ENCODE data around the gene TECPR1.
A peak's percentile ranks its signal among the peaks of the same experiment; 100 is the strongest.

The TECPR1 gene

GRCh38 chr7:98211676-98212531 lies 40.1 kb downstream of the TECPR1 start:
- Histone ChIP-seq H3K4me3 (ENCODE audit: low read length) (no peak overlapping the region), H3K36me3 (ENCODE audit: control insufficient read depth, low read depth, low read length) (peaks cover 3% of the 10 kb centered on the region), H3K9me3 (ENCODE audit: control insufficient read depth, low read depth, low read length) (no peaks in the 10 kb centered on the region), H3K27me3 (ENCODE audit: control insufficient read depth, insufficient read depth, low read length) (no peaks in the 10 kb centered on the region), H3K9ac (ENCODE audit: low read length) (no peak overlapping the region), H3K4me1 (ENCODE audit: control insufficient read depth, low read depth, low read length) (no peaks in the 10 kb centered on the region), H3K27ac (ENCODE audit: low read length) (no peak overlapping the region)

DNA sequence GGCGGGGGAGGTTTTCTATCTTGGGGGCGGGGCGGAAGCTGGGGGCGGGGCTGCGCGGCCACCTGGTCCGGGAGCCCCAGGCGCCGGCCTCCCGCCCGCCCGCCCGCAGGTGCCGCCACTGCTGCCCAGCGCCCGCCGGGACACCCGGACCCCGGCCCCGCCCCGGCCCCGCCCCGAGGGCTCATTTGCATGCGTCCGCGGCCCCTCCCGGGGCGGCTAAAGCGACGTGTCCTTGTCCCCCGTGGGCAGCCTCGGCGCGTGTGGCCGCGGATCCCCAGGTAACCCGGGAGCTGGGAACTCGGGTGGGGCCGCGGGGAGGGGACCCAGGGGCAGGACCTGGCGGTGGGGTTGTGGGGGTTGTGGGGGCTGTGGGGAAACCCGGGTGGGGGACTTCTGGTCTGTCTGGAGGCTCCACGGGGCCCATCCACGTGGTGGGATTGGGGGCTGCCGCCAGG lies 40.8 kb downstream of the TECPR1 start, which contains the start of gene BHLHA15:
Gene BHLHA15 (plus strand): TSS at position 219 of the 455 bp plus-strand sequence. CDS start 871 bp downstream, outside the sequence.
- Histone ChIP-seq H3K4me1 (ENCODE audit: control insufficient read depth, low read depth, low read length) (no peaks in the 10 kb centered on the region), H3K9me3 (ENCODE audit: control insufficient read depth, low read depth, low read length) (no peaks in the 10 kb centered on the region)

GRCh38 chr7:98210513-98211220 lies 41.4 kb downstream of the TECPR1 start:
- H3K27me3 ChIP-seq (ENCODE audit: control insufficient read depth, insufficient read depth, low read length): no peaks in the 10 kb centered on the region
- H3K27ac ChIP-seq (ENCODE audit: low read length): no peak overlapping the region
- peaks cover 8% of the 10 kb centered on the region for H3K36me3 ChIP-seq (ENCODE audit: control insufficient read depth, low read depth, low read length)
- H3K9ac ChIP-seq (ENCODE audit: low read length): no peak overlapping the region
- no peaks in the 10 kb centered on the region for H3K9me3 ChIP-seq (ENCODE audit: control insufficient read depth, low read depth, low read length)
- H3K4me3 ChIP-seq (ENCODE audit: low read length): peak overlapping the region; percentile 44
- H3K4me1 ChIP-seq (ENCODE audit: control insufficient read depth, low read depth, low read length): no peaks in the 10 kb centered on the region

More for the DNA sequence above, 40.8 kb downstream of the TECPR1 start, which contains the start of gene BHLHA15:
- Histone ChIP-seq H3K36me3 (ENCODE audit: control insufficient read depth, low read depth, low read length) (peaks cover 8% of the 10 kb centered on the region), H3K9ac (ENCODE audit: low read length) (no peak within 1 kb of the TSS), H3K27ac (ENCODE audit: low read length) (no peak within 1 kb of the TSS), H3K27me3 (ENCODE audit: control insufficient read depth, insufficient read depth, low read length) (no peaks in the 10 kb centered on the region), H3K4me3 (ENCODE audit: low read length) (peak within 1 kb of the TSS; percentile 44)

DNA sequence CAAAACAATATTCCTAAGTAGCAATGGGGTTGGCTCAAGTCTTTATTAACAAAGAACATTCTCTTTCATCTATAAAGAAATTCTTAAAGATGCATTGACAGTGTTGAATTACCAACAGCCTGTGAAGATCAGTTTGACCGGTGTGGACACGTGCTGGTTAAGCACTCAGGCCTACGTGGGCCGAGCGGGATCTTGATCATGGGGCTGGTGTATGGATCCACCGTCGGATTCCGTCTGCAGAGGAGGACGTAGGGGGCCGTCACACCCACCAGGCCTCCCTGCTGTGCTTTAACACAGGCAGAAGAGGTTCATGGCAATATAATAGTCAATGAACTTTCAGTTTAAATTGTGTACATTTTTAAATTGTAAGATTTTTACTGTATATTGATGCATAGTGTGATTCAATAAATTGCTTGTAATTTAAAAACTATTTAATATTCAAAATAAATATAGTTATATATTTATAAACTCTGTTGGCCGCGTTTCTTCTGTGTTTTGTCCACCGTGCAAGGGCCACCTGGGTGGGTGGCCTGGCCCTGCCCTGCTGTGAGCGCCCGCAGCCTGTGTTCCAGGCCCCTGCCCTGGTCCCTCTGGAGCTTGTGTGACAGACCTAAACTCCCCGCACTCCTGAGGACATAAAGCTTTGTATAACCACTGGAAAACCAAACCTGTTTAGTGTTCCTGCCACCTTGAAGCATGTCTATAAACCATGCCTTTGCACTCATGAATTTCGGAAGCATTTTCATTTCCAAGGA lies 42.7 kb downstream of the TECPR1 start:
- no peaks in the 10 kb centered on the region for H3K27me3 ChIP-seq (ENCODE audit: control insufficient read depth, insufficient read depth, low read length)
- H3K36me3 ChIP-seq (ENCODE audit: control insufficient read depth, low read depth, low read length): peaks cover 8% of the 10 kb centered on the region
- H3K4me1 ChIP-seq (ENCODE audit: control insufficient read depth, low read depth, low read length): no peaks in the 10 kb centered on the region
- no peak overlapping the region for H3K9ac ChIP-seq (ENCODE audit: low read length)
- H3K4me3 ChIP-seq (ENCODE audit: low read length): no peak overlapping the region
- H3K9me3 ChIP-seq (ENCODE audit: control insufficient read depth, low read depth, low read length): no peaks in the 10 kb centered on the region
- H3K27ac ChIP-seq (ENCODE audit: low read length): no peak overlapping the region

GRCh38 chr7:98206451-98207330 lies 45.3 kb downstream of the TECPR1 start:
- Histone ChIP-seq H3K9me3 (ENCODE audit: control insufficient read depth, low read depth, low read length) (no peaks in the 10 kb centered on the region), H3K27me3 (ENCODE audit: control insufficient read depth, insufficient read depth, low read length) (no peaks in the 10 kb centered on the region), H3K4me1 (ENCODE audit: control insufficient read depth, low read depth, low read length) (no peaks in the 10 kb centered on the region), H3K9ac (ENCODE audit: low read length) (no peak overlapping the region), H3K27ac (ENCODE audit: low read length) (no peak overlapping the region), H3K4me3 (ENCODE audit: low read length) (no peak overlapping the region), H3K36me3 (ENCODE audit: control insufficient read depth, low read depth, low read length) (peaks cover 8% of the 10 kb centered on the region)

DNA sequence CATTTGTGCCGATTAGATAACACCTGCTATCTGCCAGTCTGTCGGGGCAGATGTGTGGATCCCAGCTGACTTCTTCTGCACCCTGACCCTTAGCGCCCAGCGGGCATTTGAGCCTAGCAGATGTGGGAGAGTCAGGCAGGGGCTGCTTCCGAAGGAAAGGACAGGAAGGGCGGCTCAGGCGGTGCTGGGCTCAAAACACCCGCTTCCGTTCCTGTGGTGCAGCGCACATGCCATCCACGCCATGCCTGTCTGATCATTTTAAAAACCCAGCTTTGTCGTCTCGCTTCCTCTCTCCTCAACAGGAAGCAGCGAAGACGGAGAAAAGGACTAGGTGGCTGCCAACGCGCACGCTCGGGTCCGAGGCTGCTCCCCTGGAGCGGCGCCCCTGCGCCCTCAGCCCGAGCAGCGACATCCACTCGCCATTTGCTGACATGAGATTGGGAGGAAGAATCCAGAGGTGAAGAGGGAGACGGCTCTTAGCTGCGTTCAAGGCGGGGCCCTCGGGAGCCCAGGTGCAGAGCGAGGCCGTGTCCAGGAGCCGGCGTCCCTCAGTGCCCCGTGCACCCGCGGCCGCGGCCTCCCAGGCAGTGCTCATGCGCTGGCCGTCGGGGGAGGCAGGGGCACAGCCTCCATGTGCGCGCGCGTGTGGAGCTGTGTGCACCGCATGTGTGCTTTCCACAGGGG lies 46.7 kb downstream of the TECPR1 start:
- Histone ChIP-seq H3K36me3 (ENCODE audit: control insufficient read depth, low read depth, low read length) (peaks cover 8% of the 10 kb centered on the region), H3K4me1 (ENCODE audit: control insufficient read depth, low read depth, low read length) (no peaks in the 10 kb centered on the region), H3K27me3 (ENCODE audit: control insufficient read depth, insufficient read depth, low read length) (no peaks in the 10 kb centered on the region), H3K9me3 (ENCODE audit: control insufficient read depth, low read depth, low read length) (no peaks in the 10 kb centered on the region), H3K27ac (ENCODE audit: low read length) (no peak overlapping the region), H3K9ac (ENCODE audit: low read length) (no peak overlapping the region), H3K4me3 (ENCODE audit: low read length) (no peak overlapping the region)

DNA sequence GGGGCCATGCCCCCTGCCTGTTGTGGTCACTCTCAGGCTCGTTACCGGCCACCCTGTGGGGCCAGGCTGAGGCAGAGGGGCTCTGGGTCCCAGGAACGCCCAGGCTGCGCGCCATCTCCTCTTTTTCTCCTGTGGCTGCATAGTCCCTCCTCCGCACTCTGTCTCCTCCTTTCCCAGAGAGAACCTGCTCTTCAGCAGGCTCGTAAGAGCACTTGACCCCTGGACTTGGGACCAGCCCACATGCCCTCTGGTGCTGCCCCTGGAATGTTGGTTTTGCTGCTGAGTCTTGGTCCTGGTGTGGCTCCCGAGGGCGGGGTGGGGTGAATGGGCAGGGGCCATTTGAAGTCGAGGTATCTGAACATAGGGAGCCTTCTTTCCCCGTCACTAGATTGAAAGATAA lies 47.4 kb downstream of the TECPR1 start:
- Histone ChIP-seq H3K9ac (ENCODE audit: low read length) (no peak overlapping the region), H3K4me3 (ENCODE audit: low read length) (no peak overlapping the region), H3K36me3 (ENCODE audit: control insufficient read depth, low read depth, low read length) (peaks cover 8% of the 10 kb centered on the region), H3K9me3 (ENCODE audit: control insufficient read depth, low read depth, low read length) (no peaks in the 10 kb centered on the region), H3K27me3 (ENCODE audit: control insufficient read depth, insufficient read depth, low read length) (no peaks in the 10 kb centered on the region), H3K4me1 (ENCODE audit: control insufficient read depth, low read depth, low read length) (no peaks in the 10 kb centered on the region), H3K27ac (ENCODE audit: low read length) (no peak overlapping the region)

GRCh38 chr7:98203964-98204605 lies 47.9 kb downstream of the TECPR1 start:
- Histone ChIP-seq H3K27me3 (ENCODE audit: control insufficient read depth, insufficient read depth, low read length) (no peaks in the 10 kb centered on the region), H3K4me1 (ENCODE audit: control insufficient read depth, low read depth, low read length) (no peaks in the 10 kb centered on the region), H3K9ac (ENCODE audit: low read length) (no peak overlapping the region), H3K27ac (ENCODE audit: low read length) (no peak overlapping the region), H3K36me3 (ENCODE audit: control insufficient read depth, low read depth, low read length) (peaks cover 8% of the 10 kb centered on the region), H3K9me3 (ENCODE audit: control insufficient read depth, low read depth, low read length) (no peaks in the 10 kb centered on the region), H3K4me3 (ENCODE audit: low read length) (no peak overlapping the region)

DNA sequence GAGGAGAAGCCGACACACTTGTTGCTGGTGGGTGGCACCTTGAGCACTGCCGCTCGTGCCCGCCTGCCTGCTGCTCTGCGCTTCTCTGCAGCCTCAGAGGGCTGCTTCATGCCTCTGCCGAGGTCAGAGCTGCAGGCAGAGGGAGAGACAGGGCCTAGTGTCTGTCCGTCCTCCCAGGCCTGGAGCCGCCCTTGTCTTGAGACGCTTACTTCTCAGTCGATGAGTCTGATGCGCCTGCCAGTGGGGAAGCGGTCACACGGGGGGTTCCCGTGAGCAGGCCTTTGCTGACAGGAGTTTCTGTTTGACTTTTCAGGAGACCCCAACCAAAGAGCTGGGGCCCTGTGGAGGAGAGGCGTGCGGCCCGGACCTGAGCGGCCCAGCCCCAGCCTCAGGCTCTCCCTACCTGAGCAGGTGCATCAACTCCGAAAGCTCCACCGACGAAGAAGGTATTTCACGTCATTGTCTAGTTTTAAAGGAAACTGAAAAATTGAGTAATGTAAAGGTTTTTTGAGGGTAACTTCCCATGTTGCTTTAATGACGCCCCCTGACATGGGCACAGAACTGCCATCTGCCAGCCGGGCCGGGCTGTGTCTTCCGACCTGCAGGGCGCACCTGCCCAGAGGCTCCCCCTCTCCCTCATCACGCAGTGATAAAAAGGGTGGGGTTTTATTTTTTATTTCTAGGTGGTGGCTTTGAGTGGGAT lies 48.6 kb downstream of the TECPR1 start:
- no peak overlapping the region for H3K4me3 ChIP-seq (ENCODE audit: low read length)

More for the DNA sequence above, 48.6 kb downstream of the TECPR1 start:
- peaks cover 8% of the 10 kb centered on the region for H3K36me3 ChIP-seq (ENCODE audit: control insufficient read depth, low read depth, low read length)
- no peaks in the 10 kb centered on the region for H3K27me3 ChIP-seq (ENCODE audit: control insufficient read depth, insufficient read depth, low read length)
- H3K4me1 ChIP-seq (ENCODE audit: control insufficient read depth, low read depth, low read length): no peaks in the 10 kb centered on the region
- H3K9ac ChIP-seq (ENCODE audit: low read length): no peak overlapping the region
- H3K27ac ChIP-seq (ENCODE audit: low read length): no peak overlapping the region
- H3K9me3 ChIP-seq (ENCODE audit: control insufficient read depth, low read depth, low read length): no peaks in the 10 kb centered on the region
